ENCODE data around the gene CABLES2.

Gene CABLES2

GRCh38 chr20:62355878-62356588 lies 51.1 kb downstream of the CABLES2 start:
- TF ChIP-seq, protein P1, sequence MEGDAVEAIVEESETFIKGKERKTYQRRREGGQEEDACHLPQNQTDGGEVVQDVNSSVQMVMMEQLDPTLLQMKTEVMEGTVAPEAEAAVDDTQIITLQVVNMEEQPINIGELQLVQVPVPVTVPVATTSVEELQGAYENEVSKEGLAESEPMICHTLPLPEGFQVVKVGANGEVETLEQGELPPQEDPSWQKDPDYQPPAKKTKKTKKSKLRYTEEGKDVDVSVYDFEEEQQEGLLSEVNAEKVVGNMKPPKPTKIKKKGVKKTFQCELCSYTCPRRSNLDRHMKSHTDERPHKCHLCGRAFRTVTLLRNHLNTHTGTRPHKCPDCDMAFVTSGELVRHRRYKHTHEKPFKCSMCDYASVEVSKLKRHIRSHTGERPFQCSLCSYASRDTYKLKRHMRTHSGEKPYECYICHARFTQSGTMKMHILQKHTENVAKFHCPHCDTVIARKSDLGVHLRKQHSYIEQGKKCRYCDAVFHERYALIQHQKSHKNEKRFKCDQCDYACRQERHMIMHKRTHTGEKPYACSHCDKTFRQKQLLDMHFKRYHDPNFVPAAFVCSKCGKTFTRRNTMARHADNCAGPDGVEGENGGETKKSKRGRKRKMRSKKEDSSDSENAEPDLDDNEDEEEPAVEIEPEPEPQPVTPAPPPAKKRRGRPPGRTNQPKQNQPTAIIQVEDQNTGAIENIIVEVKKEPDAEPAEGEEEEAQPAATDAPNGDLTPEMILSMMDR (IDR thresholded peaks at IDR 0.05; ENCODE audit: low read depth, low read length, missing control alignments), result no peak
- in situ Hi-C loops (cut with HindIII; ENCODE audit: low sequenced_read_pairs), result no loop called here
- no peak overlapping the region for H3K4me3 ChIP-seq (ENCODE audit: low read depth, low read length)
- DNase-seq (ENCODE audit: low read depth), result no peak

DNA sequence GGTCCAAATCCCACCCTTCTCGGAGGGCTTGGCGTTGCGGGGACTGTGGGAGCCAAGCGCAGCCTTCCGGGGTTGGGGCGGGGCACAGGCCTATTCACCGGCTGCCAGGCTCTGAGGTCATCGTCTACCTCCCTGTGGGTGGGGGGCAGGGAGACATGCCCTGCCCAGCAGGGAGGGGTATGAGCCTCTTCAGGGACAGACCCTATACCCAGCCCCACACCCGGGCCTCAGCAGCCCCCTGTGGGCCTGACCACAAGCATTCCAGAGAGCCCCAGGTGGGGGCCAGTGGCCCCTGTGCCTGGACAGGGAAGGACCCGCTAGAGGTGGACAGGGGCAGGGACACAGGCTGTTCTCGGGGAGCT lies 51.6 kb downstream of the CABLES2 start:
- TF ChIP-seq, protein P1 (IDR thresholded peaks at IDR 0.05; ENCODE audit: low read depth, low read length, missing control alignments), result no peak
- no peak for DNase-seq (ENCODE audit: low read depth)
- no peak overlapping the region for H3K4me3 ChIP-seq (ENCODE audit: low read depth, low read length)
- in situ Hi-C loops (cut with HindIII; ENCODE audit: low sequenced_read_pairs), result no loop called here

- DNase-seq (ENCODE audit: low read depth), result no peak
- TF ChIP-seq, protein P1 (IDR thresholded peaks at IDR 0.05; ENCODE audit: low read depth, low read length, missing control alignments), result no peak
- in situ Hi-C loops (cut with HindIII; ENCODE audit: low sequenced_read_pairs), result no loop called here
- H3K4me3 ChIP-seq (ENCODE audit: low read depth, low read length), result no peak overlapping the region
Observed at GRCh38 chr20:62354811-62355341, 52.2 kb downstream of the CABLES2 start.

DNA sequence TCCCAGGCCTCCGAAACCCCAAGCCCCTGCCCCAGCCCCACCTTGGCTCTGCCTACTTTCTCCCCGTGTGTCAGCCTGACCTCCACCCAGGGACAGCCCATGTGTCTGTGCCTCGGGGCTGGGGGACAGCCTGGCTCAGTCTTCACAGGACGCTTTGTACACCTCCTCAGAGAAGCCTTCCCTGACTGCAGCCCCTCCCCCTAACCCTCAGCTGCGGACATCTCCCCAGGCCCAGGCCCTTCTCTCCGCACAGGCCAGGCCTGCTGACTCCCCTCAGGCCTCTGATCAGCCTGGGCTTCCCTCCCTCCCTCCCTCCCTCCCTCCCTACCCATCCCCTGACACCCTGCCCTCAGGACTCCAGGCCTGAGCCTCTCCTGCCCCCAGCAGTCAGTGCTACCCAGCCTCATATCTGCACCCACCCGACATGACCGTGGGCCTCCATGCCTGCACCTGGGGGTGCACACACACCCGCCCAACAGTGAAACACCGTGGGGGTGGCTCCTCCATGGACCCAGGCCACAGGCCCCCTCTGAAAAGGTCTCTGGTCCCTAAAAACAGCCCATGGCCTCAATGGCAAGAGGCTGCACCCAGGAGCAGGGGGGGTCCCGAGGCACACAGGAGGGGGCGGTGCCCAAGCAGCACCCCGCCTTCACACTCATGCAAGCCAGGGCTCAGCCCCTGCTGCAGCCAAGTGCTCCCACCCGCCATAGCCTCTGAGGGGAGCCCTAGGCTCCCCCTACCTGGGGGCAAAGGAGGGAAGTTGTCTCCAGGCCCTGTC lies 52.9 kb downstream of the CABLES2 start:
- DNase-seq (ENCODE audit: low read depth), result no peak
- in situ Hi-C loops (cut with HindIII; ENCODE audit: low sequenced_read_pairs), result no loop called here
- TF ChIP-seq, protein P1 (IDR thresholded peaks at IDR 0.05; ENCODE audit: low read depth, low read length, missing control alignments), result no peak
- H3K4me3 ChIP-seq (ENCODE audit: low read depth, low read length), result no peak overlapping the region

- no peak for DNase-seq (ENCODE audit: low read depth)
- TF ChIP-seq, protein P1 (IDR thresholded peaks at IDR 0.05; ENCODE audit: low read depth, low read length, missing control alignments), result no peak
- H3K4me3 ChIP-seq (ENCODE audit: low read depth, low read length), result no peak overlapping the region
- in situ Hi-C loops (cut with HindIII; ENCODE audit: low sequenced_read_pairs), result no loop called here
Observed at GRCh38 chr20:62353289-62354030, 53.6 kb downstream of the CABLES2 start.

All from astrocyte of the cerebellum (primary cell).